ENCODE results near the gene AOC3. TPM values are rescaled to one million over a fixed set of nuclear protein-coding genes. Genes with fewer than 3 reads are reported as not detected.
A peak's percentile ranks its signal among the peaks of the same experiment; 100 is the strongest.

AOC3 gene
- total and polyA plus RNA-seq, 2 of the 13 experiments (the other 11 are each of a cell fraction or from before 2014, with no cell fraction given), result 8.7 to 51.7 TPM

GRCh38 chr17:42895185-42895555, 44.2 kb downstream of the AOC3 start (continued):
- TF ChIP-seq DBP (CRISPR knock-in tag; IDR thresholded peaks at IDR 0.05; ENCODE audit: not compliant biosample characterization), result peak; percentile 38
- no peak for TF ChIP-seq TRIM22 (IDR thresholded peaks at IDR 0.05)
- TF ChIP-seq AHR (CRISPR knock-in tag; IDR thresholded peaks at IDR 0.05), result peak; percentile 12; the same call in 1 of the 2 replicates
- 0 out of 2 replicates have a peak, but pooled peaks have one; percentile 32 for TF ChIP-seq BCL6 (CRISPR knock-in tag; IDR thresholded peaks at IDR 0.05)
- no peak for TF ChIP-seq SMARCE1 (IDR thresholded peaks at IDR 0.05; ENCODE audit: borderline replicate concordance)
- 0 out of 2 replicates have a peak, but pooled peaks have one; percentile 20 for TF ChIP-seq RARA (CRISPR knock-in tag; IDR thresholded peaks at IDR 0.05)
- 0 out of 2 replicates have a peak, but pooled peaks have one; percentile 34 for TF ChIP-seq ELF3 (CRISPR knock-in tag; IDR thresholded peaks at IDR 0.05)
- 0 out of 2 replicates have a peak, but pooled peaks have one; percentile 25 for TF ChIP-seq GATAD1 (CRISPR knock-in tag; IDR thresholded peaks at IDR 0.05)
- TF ChIP-seq RFXAP (CRISPR knock-in tag; IDR thresholded peaks at IDR 0.05; ENCODE audit: borderline replicate concordance), result peak; percentile 8; the same call in 1 of the 2 replicates
- no peak for TF ChIP-seq ZNF850 (CRISPR knock-in tag; conservative IDR thresholded peaks at IDR 0.05)
- TF ChIP-seq HNRNPLL (IDR thresholded peaks at IDR 0.05; ENCODE audit: low read depth, low read length, poor library complexity, severe bottlenecking), result no peak
- TF ChIP-seq HMG20A (CRISPR knock-in tag; IDR thresholded peaks at IDR 0.05; ENCODE audit: borderline replicate concordance), result peak; percentile 18; the same call in 1 of the 2 replicates
- TF ChIP-seq ZFY (CRISPR knock-in tag; IDR thresholded peaks at IDR 0.05), result peak; percentile 29; the same call in 1 of the 2 replicates
- TF ChIP-seq MTA3 (CRISPR knock-in tag; IDR thresholded peaks at IDR 0.05), result no peak
- peak; percentile 15 for TF ChIP-seq XRCC5 (optimal IDR thresholded peaks at IDR 0.05; ENCODE audit: low read length)
- no peak for TF ChIP-seq SCMH1 (CRISPR knock-in tag; IDR thresholded peaks at IDR 0.05; ENCODE audit: borderline replicate concordance)
- TF ChIP-seq ZNF577 (CRISPR knock-in tag; IDR thresholded peaks at IDR 0.05; ENCODE audit: borderline replicate concordance, low read depth), result no peak
- TF ChIP-seq ZNF614 (CRISPR knock-in tag; IDR thresholded peaks at IDR 0.05; ENCODE audit: borderline replicate concordance), result peak; percentile 1; the same call in 1 of the 2 replicates
- 0 out of 2 replicates have a peak, but pooled peaks have one; percentile 68 for TF ChIP-seq ZNF615 (CRISPR knock-in tag; IDR thresholded peaks at IDR 0.05; ENCODE audit: borderline replicate concordance)
- no peak for TF ChIP-seq PAX8 (CRISPR knock-in tag; IDR thresholded peaks at IDR 0.05; ENCODE audit: borderline replicate concordance)
- 0 out of 2 replicates have a peak, but pooled peaks have one; percentile 29 for TF ChIP-seq CC2D1A (CRISPR knock-in tag; IDR thresholded peaks at IDR 0.05)
- TF ChIP-seq ISL2 (CRISPR knock-in tag; IDR thresholded peaks at IDR 0.05), result no peak
- 0 out of 2 replicates have a peak, but pooled peaks have one; percentile 31 for TF ChIP-seq ZFP1 (CRISPR knock-in tag; IDR thresholded peaks at IDR 0.05)
- TF ChIP-seq DRAP1 (CRISPR knock-in tag; IDR thresholded peaks at IDR 0.05), result no peak
- TF ChIP-seq SPEN (CRISPR knock-in tag; IDR thresholded peaks at IDR 0.05; ENCODE audit: low read depth), result no peak
- TF ChIP-seq ARID5B (CRISPR knock-in tag; IDR thresholded peaks at IDR 0.05), result 0 out of 2 replicates have a peak, but pooled peaks have one; percentile 10
- no peak for TF ChIP-seq SUZ12 (IDR thresholded peaks at IDR 0.05; ENCODE audit: low read depth, low read length)

All from HepG2 (cell line).